PC-9 (cell line): ENCODE measurements around the gene TMC8. TPM values are rescaled to one million over a fixed set of nuclear protein-coding genes. Genes with fewer than 3 reads are reported as not detected.

Experiments
- BruUV-seq: library from RNA; stranded (reverse); fragments of 400-500 nt; replicated peaks from 2 replicates; lab custom pipeline; 2021; lab: Mats Ljungman, UMichigan
- CTCF ChIA-PET: fragments of 300-600 bp; sonication (Branson Sonifier 250); formaldehyde crosslinking; loops from one replicate; lab custom pipeline; 2022; ENCODE audit warnings: antibody characterized with exemption; lab: Charles Lee
- POLR2A ChIA-PET: fragments of 300-600 bp; sonication (Branson Sonifier 250); formaldehyde crosslinking; loops from one replicate; lab custom pipeline; 2022; ENCODE audit warnings: antibody characterized with exemption; ENCODE audit not compliant: unreplicated experiment; lab: Charles Lee
- DNase-seq, 2 experiments: peaks; one replicate each; pipeline versions ENCODE4 v3.0.0 to v3.0.0-alpha.2; 2015 to 2022; ENCODE audit warnings: mixed read lengths in 1 of 2
- H2AFZ ChIP-seq: fragments of 200-600 bp; sonication (generic); 2 replicates; pipeline ENCODE4 v1.8.1; 2017; ENCODE audit warnings: antibody characterized with exemption
- H3F3A ChIP-seq: fragments of 200-600 bp; sonication (generic); 2 replicates; pipeline ENCODE4 v1.8.1; 2017; ENCODE audit warnings: antibody characterized with exemption, mild to moderate bottlenecking, low read depth; ENCODE audit not compliant: insufficient read depth
- H3K27ac ChIP-seq: fragments of 200-600 bp; sonication (generic); 2 replicates; pipeline ENCODE4 v1.6.1; 2016; ENCODE audit warnings: mixed run types
- H3K27me3 ChIP-seq: fragments of 200-600 bp; sonication (generic); 2 replicates; pipeline ENCODE4 v1.6.1; 2016; ENCODE audit warnings: low read depth, mixed run types; ENCODE audit not compliant: insufficient read depth
- H3K36me3 ChIP-seq: fragments of 200-600 bp; sonication (generic); 2 replicates; pipeline ENCODE4 v1.6.1; 2016; ENCODE audit warnings: low read depth, mixed run types
- H3K4me1 ChIP-seq: fragments of 200-600 bp; sonication (generic); replicated peaks from 2 replicates; pipeline ENCODE4 v1.6.1; 2016; ENCODE audit warnings: mixed run types; ENCODE audit not compliant: insufficient read depth
- H3K4me2 ChIP-seq: fragments of 200-600 bp; sonication (generic); 2 replicates; pipeline ENCODE4 v1.6.1; 2017; ENCODE audit warnings: mixed run types
- H3K4me3 ChIP-seq: fragments of 200-600 bp; sonication (generic); 2 replicates; pipeline ENCODE4 v1.6.1; 2016; ENCODE audit warnings: mixed run types
- H3K79me2 ChIP-seq: fragments of 200-600 bp; sonication (generic); 2 replicates; pipeline ENCODE4 v1.6.1; 2017; ENCODE audit warnings: low read depth, mixed run types
- H3K9me2 ChIP-seq: fragments of 200-600 bp; sonication (generic); 2 replicates; pipeline ENCODE4 v1.8.1; 2017; ENCODE audit warnings: mild to moderate bottlenecking; ENCODE audit not compliant: insufficient read depth
- H3K9me3 ChIP-seq: fragments of 200-600 bp; sonication (generic); 2 replicates; pipeline ENCODE4 v1.8.1; 2016; ENCODE audit warnings: low read depth; ENCODE audit not compliant: insufficient read depth
- H4K20me1 ChIP-seq: fragments of 200-600 bp; sonication (generic); 2 replicates; pipeline ENCODE4 v1.8.1; 2017; ENCODE audit not compliant: insufficient read depth
- CTCF ChIP-seq: fragments of 200-600 bp; sonication (generic); conservative IDR thresholded peaks from 2 replicates; pipeline ENCODE4 v1.6.1; 2017; ENCODE audit warnings: mixed run types, antibody characterized with exemption, mild to moderate bottlenecking, moderate library complexity
- EZH2 ChIP-seq: fragments of 200-600 bp; sonication (generic); IDR thresholded peaks from 2 replicates; pipeline ENCODE4 v1.8.0; 2017; ENCODE audit warnings: antibody characterized with exemption, low read depth
- intact Hi-C: fragments of 100-400 bp; cut with micrococcal nuclease; formaldehyde crosslinking; loops from one replicate; pipeline ENCODE4 v1.10.0; 2022; ENCODE audit not compliant: unreplicated experiment
- total RNA-seq: library from RNA; stranded (reverse); gene quantifications from 2 replicates; pipeline ENCODE4 v1.2.3, GENCODE V29; 2021

The TMC8 gene
- total RNA-seq, 1 experiment from 2014 or later: 1.9 TPM

GRCh38 chr17:78146881-78147280 is 16.3 kb downstream of the TMC8 start:
- BruUV-seq: no TSS peak
- Histone ChIP-seq H3K36me3 (no peaks in the 10 kb centered on the region), H2AFZ (no peak overlapping the region), H3K9me2 (no peaks in the 10 kb centered on the region), H3K9me3 (no peaks in the 10 kb centered on the region), H3K4me2 (no peak overlapping the region), H3K4me3 (no peak overlapping the region), H3F3A (peaks cover 30% of the 10 kb centered on the region; the same call in 1 of the 2 replicates), H3K27ac (no peak overlapping the region), H3K27me3 (no peaks in the 10 kb centered on the region), H3K79me2 (no peaks in the 10 kb centered on the region), H4K20me1 (no peaks in the 10 kb centered on the region), H3K4me1 (peaks cover 40% of the 10 kb centered on the region)
- intact Hi-C loops: no loop called here
- DNase-seq: no peak
- CTCF ChIA-PET: no interaction called here
- TF ChIP-seq EZH2 (no peak), CTCF (no peak)
- POLR2A ChIA-PET: no interaction called here

DNA sequence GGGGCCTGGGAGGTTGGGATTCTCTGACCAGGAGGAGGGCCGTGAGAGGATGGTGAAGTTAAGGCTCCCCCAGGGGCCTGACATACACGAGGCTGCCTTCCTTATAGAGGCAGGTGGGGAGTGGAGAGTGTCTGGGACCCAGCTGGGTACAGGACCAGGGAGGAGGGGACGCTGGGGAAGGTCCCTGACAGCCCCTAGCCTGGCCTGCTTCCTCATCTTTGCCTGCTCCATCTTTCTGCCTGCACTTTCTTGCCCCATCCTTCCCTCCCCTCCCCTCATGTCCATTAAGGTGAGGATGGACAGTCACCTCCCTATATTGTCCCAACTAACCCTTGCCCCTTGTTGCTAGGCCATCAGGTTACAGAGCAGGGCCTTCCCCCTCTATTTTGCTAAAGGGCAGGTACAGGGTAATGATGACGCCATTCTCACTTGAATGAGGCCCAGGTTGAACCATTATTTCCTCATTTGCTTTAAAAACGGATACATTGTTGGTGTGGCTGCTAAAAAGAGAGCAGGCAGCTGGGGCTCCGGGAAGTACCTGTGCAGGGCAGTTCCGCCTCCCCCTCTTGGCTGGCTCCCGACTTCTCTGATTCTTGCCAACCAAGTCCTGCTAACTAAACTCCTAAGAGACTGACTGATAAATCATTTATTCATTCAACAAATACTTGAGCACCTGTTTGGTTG is 16.9 kb downstream of the TMC8 start:
- no peak overlapping the region for H2AFZ ChIP-seq
- no peaks in the 10 kb centered on the region for H3K27me3 ChIP-seq
- H3K27ac ChIP-seq: no peak overlapping the region
- ChIA-PET CTCF (no interaction called here), POLR2A (no interaction called here)
- no TSS peak for BruUV-seq
- no peaks in the 10 kb centered on the region for H3K9me2 ChIP-seq
- H4K20me1 ChIP-seq: no peaks in the 10 kb centered on the region
- H3K9me3 ChIP-seq: no peaks in the 10 kb centered on the region
- H3K79me2 ChIP-seq: no peaks in the 10 kb centered on the region
- no peaks in the 10 kb centered on the region for H3K36me3 ChIP-seq
- no peak overlapping the region for H3K4me2 ChIP-seq
- no peak for DNase-seq
- peaks cover 26% of the 10 kb centered on the region; the same call in 1 of the 2 replicates for H3F3A ChIP-seq
- TF ChIP-seq EZH2 (no peak), CTCF (no peak)
- H3K4me3 ChIP-seq: no peak overlapping the region
- intact Hi-C loops: no loop called here
- peaks cover 37% of the 10 kb centered on the region for H3K4me1 ChIP-seq

- Histone ChIP-seq H3K27me3 (no peaks in the 10 kb centered on the region), H2AFZ (no peak overlapping the region), H3K79me2 (no peaks in the 10 kb centered on the region), H3K4me3 (no peak overlapping the region), H3K4me1 (peaks cover 29% of the 10 kb centered on the region), H3K4me2 (no peak overlapping the region), H3K9me3 (no peaks in the 10 kb centered on the region), H3F3A (peaks cover 22% of the 10 kb centered on the region; the same call in 1 of the 2 replicates), H3K9me2 (no peaks in the 10 kb centered on the region), H4K20me1 (no peaks in the 10 kb centered on the region), H3K36me3 (no peaks in the 10 kb centered on the region), H3K27ac (no peak overlapping the region)
- TF ChIP-seq CTCF: no peak
- TF ChIP-seq EZH2: no peak
- POLR2A ChIA-PET: no interaction called here
- no peak for DNase-seq
- intact Hi-C loops: no loop called here
- CTCF ChIA-PET: interaction anchor here (0.6 kb wide), 1 partner anchor 19 kb away, joined by 11 read pairs; no protein-coding TSS in a partner anchor
- no TSS peak for BruUV-seq
Measured at GRCh38 chr17:78148286-78149016, 17.9 kb downstream of the TMC8 start.
